Neural cell (in vitro differentiated cells): ENCODE measurements around the gene RNF25. TPM values are rescaled to one million over a fixed set of nuclear protein-coding genes. Genes with fewer than 3 reads are reported as not detected.

Source experiments
- H2AFZ ChIP-seq: fragments of 200-600, 300-800 bp; sonication (generic), shearing (Covaris generic); 2 replicates; pipeline ENCODE4 v1.6.0; 2014; ENCODE audit warnings: low read depth, mild to moderate bottlenecking, antibody characterized with exemption, low read length, moderate library complexity
- H3F3A ChIP-seq: fragments of 200-600 bp; shearing (Covaris generic); 2 replicates; pipeline ENCODE4 v1.6.1; 2016; ENCODE audit warnings: mild to moderate bottlenecking, moderate library complexity, mixed read lengths, antibody characterized with exemption, low read length; ENCODE audit not compliant: insufficient read depth, poor library complexity, severe bottlenecking
- H3K27ac ChIP-seq: fragments of 200-600, 300-800 bp; sonication (generic), shearing (Covaris generic); 2 replicates; pipeline ENCODE4 v1.5.1; 2014; ENCODE audit warnings: mild to moderate bottlenecking, low read length, moderate library complexity
- H3K27me3 ChIP-seq: fragments of 300-800, 200-600 bp; sonication (generic), shearing (Covaris generic); 2 replicates; pipeline ENCODE4 v1.6.0; 2014; ENCODE audit warnings: mild to moderate bottlenecking, low read depth, low read length, moderate library complexity; ENCODE audit not compliant: insufficient read depth
- H3K36me3 ChIP-seq: fragments of 300-800, 200-600 bp; sonication (generic), shearing (Covaris generic); 2 replicates; pipeline ENCODE4 v1.5.1; 2014; ENCODE audit warnings: mild to moderate bottlenecking, antibody characterized with exemption, low read length, moderate library complexity; ENCODE audit not compliant: insufficient read depth
- H3K4me2 ChIP-seq: fragments of 300-800, 200-600 bp; sonication (generic), shearing (Covaris generic); 2 replicates; pipeline ENCODE4 v1.6.0; 2014; ENCODE audit warnings: mild to moderate bottlenecking, low read length
- H3K4me3 ChIP-seq: fragments of 300-800, 200-600 bp; sonication (generic), shearing (Covaris generic); 2 replicates; pipeline ENCODE4 v1.5.1; 2014; ENCODE audit warnings: mild to moderate bottlenecking, low read length, moderate library complexity
- H3K79me2 ChIP-seq: fragments of 200-600 bp; shearing (Covaris generic); replicated peaks from 2 replicates; pipeline ENCODE4 v1.6.0; 2014; ENCODE audit warnings: mild to moderate bottlenecking, low read length, moderate library complexity; ENCODE audit not compliant: insufficient read depth
- H3K9ac ChIP-seq: fragments of 300-800, 200-600 bp; sonication (generic), shearing (Covaris generic); 2 replicates; pipeline ENCODE4 v1.6.1; 2016; ENCODE audit warnings: mild to moderate bottlenecking, low read length, mixed read lengths
- H3K9me2 ChIP-seq: fragments of 200-600 bp; shearing (Covaris generic); 2 replicates; pipeline ENCODE4 v1.6.1; 2016; ENCODE audit warnings: mild to moderate bottlenecking, low read length, mixed read lengths; ENCODE audit not compliant: insufficient read depth
- H3K9me3 ChIP-seq: fragments of 200-600, 300-800 bp; sonication (generic), shearing (Covaris generic); 2 replicates; pipeline ENCODE4 v1.6.1; 2016; ENCODE audit warnings: mild to moderate bottlenecking, mixed run types, low read length, moderate library complexity, mixed read lengths
- H4K20me1 ChIP-seq: fragments of 200-600 bp; shearing (Covaris generic); 2 replicates; pipeline ENCODE4 v1.6.1; 2016; ENCODE audit warnings: mild to moderate bottlenecking, mixed run types; ENCODE audit not compliant: insufficient read depth
- CTCF ChIP-seq: fragments of 450-650 bp; IDR thresholded peaks from 2 replicates; pipeline ENCODE4 v1.5.1; 2014; ENCODE audit warnings: antibody characterized with exemption, mild to moderate bottlenecking, moderate library complexity; ENCODE audit not compliant: poor library complexity, severe bottlenecking
- EP300 ChIP-seq: fragments of 450-650 bp; conservative IDR thresholded peaks from 2 replicates; pipeline ENCODE4 v1.6.1; 2014; ENCODE audit warnings: antibody characterized with exemption, mild to moderate bottlenecking, moderate library complexity; ENCODE audit not compliant: poor library complexity, severe bottlenecking
- EZH2 ChIP-seq: fragments of 200-600, 300-800 bp; shearing (Covaris generic), sonication (generic); IDR thresholded peaks from 2 replicates; pipeline ENCODE4 v1.6.1; 2014; ENCODE audit warnings: antibody characterized with exemption, low read length, borderline replicate concordance, mild to moderate bottlenecking; ENCODE audit not compliant: insufficient read depth, poor library complexity, severe bottlenecking
- MXI1 ChIP-seq: fragments of 450-650 bp; conservative IDR thresholded peaks from 2 replicates; pipeline ENCODE4 v1.6.1; 2014; ENCODE audit warnings: antibody characterized with exemption, mild to moderate bottlenecking; ENCODE audit not compliant: poor library complexity, severe bottlenecking
- POLR2AphosphoS5 ChIP-seq: IDR thresholded peaks from 2 replicates; pipeline ENCODE4 v1.6.1; 2012
- RAD21 ChIP-seq: fragments of 450-650 bp; conservative IDR thresholded peaks from 2 replicates; pipeline ENCODE4 v1.6.1; 2014; ENCODE audit warnings: antibody characterized with exemption, mild to moderate bottlenecking, moderate library complexity
- REST ChIP-seq: IDR thresholded peaks from 2 replicates; pipeline ENCODE4 v1.6.1; 2012; ENCODE audit warnings: borderline replicate concordance
- SMC3 ChIP-seq: fragments of 450-650 bp; conservative IDR thresholded peaks from 2 replicates; pipeline ENCODE4 v1.6.1; 2014; ENCODE audit warnings: antibody characterized with exemption, mild to moderate bottlenecking, moderate library complexity; ENCODE audit not compliant: poor library complexity
- TAF1 ChIP-seq: IDR thresholded peaks from 2 replicates; pipeline ENCODE4 v1.6.1; 2012; ENCODE audit warnings: low read depth
- polyA plus RNA-seq: library from polyadenylated mRNA; depleted of rRNA; stranded (reverse); fragments of >200 nt; gene quantifications from 2 replicates; pipeline ENCODE4 v1.2.3, GENCODE V29; 2014

The RNF25 gene
- polyA plus RNA-seq, 1 donor from 2014 or later = 86.0 TPM

GRCh38 chr2:218622606-218623365 is 49.0 kb downstream of the RNF25 start:
- H2AFZ ChIP-seq = no peak overlapping the region

GRCh38 chr2:218621007-218621406 is 50.8 kb downstream of the RNF25 start:
- no peak overlapping the region for H3K9ac ChIP-seq
- H3K4me3 ChIP-seq = no peak overlapping the region
- no peaks in the 10 kb centered on the region for H3K9me3 ChIP-seq
- no peaks in the 10 kb centered on the region for H3K36me3 ChIP-seq
- H3K4me2 ChIP-seq = no peak overlapping the region
- no peaks in the 10 kb centered on the region for H4K20me1 ChIP-seq
- no peaks in the 10 kb centered on the region for H3F3A ChIP-seq
- H3K9me2 ChIP-seq = no peaks in the 10 kb centered on the region
- no peak overlapping the region for H3K27ac ChIP-seq
- H3K27me3 ChIP-seq = no peaks in the 10 kb centered on the region
- no peak overlapping the region for H2AFZ ChIP-seq
- no peaks in the 10 kb centered on the region for H3K79me2 ChIP-seq
- TF ChIP-seq TAF1 = no peak
- TF ChIP-seq RAD21 = no peak
- TF ChIP-seq MXI1 = no peak
- no peak for TF ChIP-seq CTCF
- TF ChIP-seq POLR2AphosphoS5 = no peak
- TF ChIP-seq SMC3 = no peak
- no peak for TF ChIP-seq EP300

More at GRCh38 chr2:218622606-218623365, 49.0 kb downstream of the RNF25 start:
- no peaks in the 10 kb centered on the region for H4K20me1 ChIP-seq
- no peak overlapping the region for H3K9ac ChIP-seq
- no peak overlapping the region for H3K27ac ChIP-seq
- no peaks in the 10 kb centered on the region for H3K27me3 ChIP-seq
- H3K36me3 ChIP-seq = no peaks in the 10 kb centered on the region
- no peaks in the 10 kb centered on the region for H3F3A ChIP-seq
- H3K79me2 ChIP-seq = no peaks in the 10 kb centered on the region
- no peak overlapping the region for H3K4me3 ChIP-seq
- TF ChIP-seq MXI1 (no peak), SMC3 (no peak), POLR2AphosphoS5 (no peak), EP300 (no peak), CTCF (no peak), REST (no peak), EZH2 (no peak), RAD21 (no peak)
- H3K4me2 ChIP-seq = no peak overlapping the region
- no peaks in the 10 kb centered on the region for H3K9me3 ChIP-seq
- H3K9me2 ChIP-seq = no peaks in the 10 kb centered on the region
